A673 (cell line): Measurements from ENCODE around the gene NR1D1. TPM values are rescaled to one million over a fixed set of nuclear protein-coding genes. Genes with fewer than 3 reads are reported as not detected.
A peak's percentile ranks its signal among the peaks of the same experiment; 100 is the strongest.
"Not testable (repeated sequence)": the region's sequence is repeated elsewhere in the genome, so short reads cannot be mapped to it uniquely, and the experiment has no call there.

Experiments used
- Bru-seq: library from RNA; stranded (reverse); fragments of 400-500 nt; gene quantifications from one replicate; lab custom pipeline; 2021; lab: Mats Ljungman, UMichigan
- BruChase-seq, 2 experiments: library from RNA; stranded (reverse); fragments of 400-500 nt; gene quantifications; one replicate each; lab custom pipeline; 2021; lab: Mats Ljungman, UMichigan
- BruUV-seq: library from RNA; stranded (reverse); fragments of 400-500 nt; replicated peaks from 2 replicates; lab custom pipeline; 2021; lab: Mats Ljungman, UMichigan
- CTCF ChIA-PET: fragments of 300-600 bp; sonication (Branson Sonifier 250); formaldehyde crosslinking; loops from one replicate; lab custom pipeline; 2022; ENCODE audit warnings: antibody characterized with exemption; lab: Charles Lee
- POLR2A ChIA-PET: fragments of 300-600 bp; sonication (Branson Sonifier 250); formaldehyde crosslinking; loops from one replicate; lab custom pipeline; 2022; ENCODE audit warnings: antibody characterized with exemption; ENCODE audit not compliant: low non-redundant PET; lab: Charles Lee
- DNase-seq: peaks from one replicate; pipeline ENCODE4 v3.0.0-alpha.2; 2015; ENCODE audit warnings: low spot score
- H3K27ac ChIP-seq: fragments of 200-600 bp; sonication (generic); 2 replicates; pipeline ENCODE4 v1.5.1; 2016; ENCODE audit warnings: mixed run types, low read depth, mild to moderate bottlenecking, mixed read lengths, antibody characterized with exemption, low read length; ENCODE audit not compliant: poor library complexity, severe bottlenecking
- H3K27me3 ChIP-seq: fragments of 200-600 bp; sonication (generic); replicated peaks from 2 replicates; pipeline ENCODE4 v1.6.1; 2017; ENCODE audit warnings: mixed run types, low read depth, mild to moderate bottlenecking, mixed read lengths, antibody characterized with exemption, low read length; ENCODE audit not compliant: insufficient read depth, poor library complexity
- H3K36me3 ChIP-seq: fragments of 200-600 bp; sonication (generic); 2 replicates; pipeline ENCODE4 v1.6.1; 2016; ENCODE audit warnings: mixed run types, mild to moderate bottlenecking, mixed read lengths, antibody characterized with exemption, low read length; ENCODE audit not compliant: insufficient read depth, poor library complexity, severe bottlenecking
- H3K4me1 ChIP-seq: fragments of 200-600 bp; sonication (generic); 2 replicates; pipeline ENCODE4 v1.6.1; 2017; ENCODE audit warnings: mixed run types, mild to moderate bottlenecking, mixed read lengths, antibody characterized with exemption, low read length; ENCODE audit not compliant: insufficient read depth, poor library complexity, severe bottlenecking
- H3K4me3 ChIP-seq: fragments of 200-600 bp; sonication (generic); 2 replicates; pipeline ENCODE4 v1.5.1; 2016; ENCODE audit warnings: low read depth, mixed run types, mild to moderate bottlenecking, mixed read lengths, low read length; ENCODE audit not compliant: poor library complexity, severe bottlenecking
- H3K9me3 ChIP-seq: fragments of 200-600 bp; sonication (generic); 2 replicates; pipeline ENCODE4 v1.6.1; 2016; ENCODE audit warnings: mixed run types, low read depth, mild to moderate bottlenecking, mixed read lengths, antibody characterized with exemption, low read length; ENCODE audit not compliant: poor library complexity, severe bottlenecking
- EZH2 ChIP-seq: fragments of 200-600 bp; sonication (generic); IDR thresholded peaks from 2 replicates; pipeline ENCODE4 v1.6.1; 2017; ENCODE audit warnings: borderline replicate concordance, low read depth, mild to moderate bottlenecking, mixed read lengths, antibody characterized with exemption, low read length; ENCODE audit not compliant: poor library complexity, severe bottlenecking
- intact Hi-C: fragments of 100-400 bp; cut with micrococcal nuclease; formaldehyde crosslinking; loops from one replicate; pipeline ENCODE4 v1.10.0; 2022; ENCODE audit not compliant: unreplicated experiment
- long read RNA-seq: library from polyadenylated mRNA; stranded (forward); transcript quantifications from one replicate; pipeline ENCODE4 v2.0.0, GENCODE V29; 2022
- total RNA-seq: library from RNA; stranded (reverse); gene quantifications from 2 replicates; pipeline ENCODE4 v1.2.3, GENCODE V29; 2021
- TF ChIP-seq, protein P1 (sequence below): fragments of 300-800, 200-600 bp; sonication (generic); conservative IDR thresholded peaks from 2 replicates; pipeline ENCODE4 v1.5.1; 2017; ENCODE audit warnings: low read depth, mild to moderate bottlenecking, antibody characterized with exemption, low read length, moderate library complexity, mixed read lengths

Gene NR1D1
- total RNA-seq = 1.9 and 2.6 TPM in 2 replicates
- Bru-seq, nascent RNA = percentile 36 among the genes with signal in this experiment
- BruChase-seq, experiment 1, labeled RNA remaining after a 2-hour chase = percentile 39 among the genes with signal in this experiment
- percentile 39 among the genes with signal in this experiment for BruChase-seq, experiment 2, labeled RNA remaining after a 6-hour chase
- long read RNA-seq, partial matches to known transcripts = 0 of 4 reads
- long read RNA-seq, other reads (novel, unspliced or antisense) = 1 of 4 reads

DNA sequence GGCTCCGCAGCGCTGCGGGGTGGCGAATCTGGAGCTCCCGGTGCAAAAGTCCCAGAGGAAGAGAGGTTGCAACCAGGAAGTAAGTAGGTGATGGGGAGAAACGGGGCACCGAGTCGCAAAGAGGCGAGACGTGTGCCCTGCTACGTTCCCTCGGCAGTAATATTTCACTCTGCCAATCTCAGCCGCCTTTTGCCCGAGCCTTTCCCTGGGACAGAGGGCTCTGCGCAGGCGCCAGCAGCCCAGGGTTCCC lies at the start of gene NR1D1:
Gene NR1D1 (minus strand): TSS at position 171 of the 250 bp plus-strand sequence. CDS start 495 bp downstream, outside the sequence.
- no peaks in the 10 kb centered on the region for H3K9me3 ChIP-seq
- H3K4me3 ChIP-seq = peak within 1 kb of the TSS; percentile 40
- H3K27me3 ChIP-seq = no peaks in the 10 kb centered on the region
- intact Hi-C loops = no loop called here
- BruUV-seq = no TSS peak
- DNase-seq = no peak
- H3K27ac ChIP-seq = no peak within 1 kb of the TSS
- TF ChIP-seq, protein P1, sequence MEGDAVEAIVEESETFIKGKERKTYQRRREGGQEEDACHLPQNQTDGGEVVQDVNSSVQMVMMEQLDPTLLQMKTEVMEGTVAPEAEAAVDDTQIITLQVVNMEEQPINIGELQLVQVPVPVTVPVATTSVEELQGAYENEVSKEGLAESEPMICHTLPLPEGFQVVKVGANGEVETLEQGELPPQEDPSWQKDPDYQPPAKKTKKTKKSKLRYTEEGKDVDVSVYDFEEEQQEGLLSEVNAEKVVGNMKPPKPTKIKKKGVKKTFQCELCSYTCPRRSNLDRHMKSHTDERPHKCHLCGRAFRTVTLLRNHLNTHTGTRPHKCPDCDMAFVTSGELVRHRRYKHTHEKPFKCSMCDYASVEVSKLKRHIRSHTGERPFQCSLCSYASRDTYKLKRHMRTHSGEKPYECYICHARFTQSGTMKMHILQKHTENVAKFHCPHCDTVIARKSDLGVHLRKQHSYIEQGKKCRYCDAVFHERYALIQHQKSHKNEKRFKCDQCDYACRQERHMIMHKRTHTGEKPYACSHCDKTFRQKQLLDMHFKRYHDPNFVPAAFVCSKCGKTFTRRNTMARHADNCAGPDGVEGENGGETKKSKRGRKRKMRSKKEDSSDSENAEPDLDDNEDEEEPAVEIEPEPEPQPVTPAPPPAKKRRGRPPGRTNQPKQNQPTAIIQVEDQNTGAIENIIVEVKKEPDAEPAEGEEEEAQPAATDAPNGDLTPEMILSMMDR = no peak
- no peak for TF ChIP-seq EZH2
- ChIA-PET CTCF (interaction anchor here (0.8 to 1.3 kb wide), 2 partner anchors 13 to 40 kb away, joined by 3 to 9 read pairs; partner anchors contain the start of gene CASC3), POLR2A (no interaction called here)
- H3K4me1 ChIP-seq = peaks cover 24% of the 10 kb centered on the region
- H3K36me3 ChIP-seq = no peaks in the 10 kb centered on the region

DNA sequence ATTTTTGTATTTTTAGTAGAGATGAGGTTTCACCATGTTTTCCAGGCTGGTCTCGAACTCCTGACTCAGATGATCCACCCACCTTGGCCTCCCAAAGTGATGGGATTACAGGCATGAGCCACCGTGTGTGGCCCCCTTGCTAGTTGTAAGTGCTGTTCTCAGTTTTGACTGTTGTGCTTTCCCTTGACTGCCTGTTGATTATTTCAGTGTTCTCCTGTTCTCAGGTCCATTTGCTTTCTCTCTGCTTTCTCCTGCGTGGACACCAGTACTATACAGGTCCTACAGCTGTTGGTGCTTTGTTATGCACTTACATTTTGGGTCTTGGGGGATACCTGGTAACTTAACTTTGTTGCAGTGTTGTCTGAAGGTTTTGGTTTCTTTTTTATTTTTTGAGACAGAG lies 48.1 kb upstream of the NR1D1 start:
- BruUV-seq = no TSS peak
- no peak for TF ChIP-seq EZH2
- TF ChIP-seq, protein P1 = no peak
- CTCF ChIA-PET = no interaction called here

DNA sequence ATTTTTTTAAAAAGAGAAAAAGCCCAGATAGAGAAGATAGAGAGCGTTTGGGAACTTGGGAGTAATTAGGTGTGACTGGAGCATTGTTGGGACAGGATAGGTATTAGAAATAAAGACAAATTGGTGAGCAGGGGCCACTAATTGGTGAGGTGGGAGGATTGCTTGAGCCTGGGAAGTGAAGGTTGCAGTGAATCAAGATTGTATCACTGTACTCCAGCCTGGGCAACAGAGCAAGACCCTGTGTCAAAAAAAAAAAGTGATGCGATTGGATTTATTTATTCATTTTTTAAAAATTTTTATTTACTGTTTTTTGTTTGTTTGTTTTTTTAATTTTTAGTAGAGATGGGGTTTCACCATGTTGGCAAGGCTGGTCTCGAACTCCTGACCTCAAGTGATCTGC lies 45.1 kb upstream of the NR1D1 start:
- Histone ChIP-seq H3K4me3 (no peak overlapping the region), H3K27me3 (no peaks in the 10 kb centered on the region), H3K4me1 (peaks cover 5% of the 10 kb centered on the region), H3K36me3 (peaks cover 14% of the 10 kb centered on the region), H3K9me3 (no peaks in the 10 kb centered on the region), H3K27ac (no peak overlapping the region)
- ChIA-PET CTCF (no interaction called here), POLR2A (no interaction called here)
- intact Hi-C loops = no loop called here
- no TSS peak for BruUV-seq
- no peak for DNase-seq
- TF ChIP-seq, protein P1 = no peak
- no peak for TF ChIP-seq EZH2

More for the DNA sequence above, 48.1 kb upstream of the NR1D1 start:
- Histone ChIP-seq H3K36me3 (peaks cover 12% of the 10 kb centered on the region), H3K9me3 (no peaks in the 10 kb centered on the region), H3K4me1 (no peaks in the 10 kb centered on the region), H3K4me3 (no peak overlapping the region), H3K27me3 (no peaks in the 10 kb centered on the region), H3K27ac (no peak overlapping the region)
- intact Hi-C loops = no loop called here
- no peak for DNase-seq
- POLR2A ChIA-PET = no interaction called here

DNA sequence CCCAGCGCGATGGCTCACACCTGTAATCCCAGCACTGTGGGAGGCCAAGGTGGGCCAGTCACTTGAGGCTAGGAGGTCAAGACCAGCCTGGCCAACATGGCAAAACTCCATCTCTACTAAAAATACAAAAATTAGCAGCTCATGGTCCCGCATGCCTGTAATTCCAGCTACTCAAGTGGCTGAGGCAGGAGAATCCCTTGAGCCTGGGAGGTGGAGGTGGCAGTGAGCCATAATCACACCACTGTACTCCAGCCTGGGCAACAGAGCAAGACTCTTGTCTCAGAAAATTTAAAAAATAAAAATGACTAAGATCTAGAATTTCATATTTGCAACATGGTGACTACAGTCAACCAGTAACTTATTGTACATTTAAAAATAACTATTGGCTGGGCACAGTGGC lies 42.8 kb upstream of the NR1D1 start:
- H3K4me3 ChIP-seq, H3K9me3 ChIP-seq, H3K27ac ChIP-seq, CTCF ChIA-PET, DNase-seq, H3K4me1 ChIP-seq, H3K27me3 ChIP-seq, BruUV-seq, intact Hi-C loops: not testable (repeated sequence)
- H3K36me3 ChIP-seq = peaks cover 14% of the 10 kb centered on the region
- POLR2A ChIA-PET = interaction anchor here (0.7 kb wide), 1 partner anchor 220 kb away, joined by 10 read pairs; no protein-coding TSS in a partner anchor
